Osteocyte (in vitro differentiated cells): ENCODE results near the gene UMAD1. TPM values are rescaled to one million over a fixed set of nuclear protein-coding genes. Genes with fewer than 3 reads are reported as not detected.

Experiments
- DNase-seq: peaks from one replicate; pipeline ENCODE4 v3.0.0; 2021; ENCODE audit warnings: mixed read lengths; ENCODE audit not compliant: unreplicated experiment; ENCODE audit errors: extremely low spot score
- H3K27ac Mint-ChIP-seq: one replicate; pipeline ENCODE4 v1.8.0; 2021; ENCODE audit warnings: mild to moderate bottlenecking, mixed read lengths; ENCODE audit not compliant: unreplicated experiment
- H3K27me3 Mint-ChIP-seq: one replicate; pipeline ENCODE4 v1.8.0; 2021; ENCODE audit warnings: mixed read lengths; ENCODE audit not compliant: unreplicated experiment
- H3K36me3 Mint-ChIP-seq: one replicate; pipeline ENCODE4 v1.8.0; 2021; ENCODE audit warnings: mixed read lengths; ENCODE audit not compliant: unreplicated experiment
- H3K4me1 Mint-ChIP-seq: one replicate; pipeline ENCODE4 v1.8.0; 2021; ENCODE audit warnings: mixed read lengths; ENCODE audit not compliant: unreplicated experiment
- H3K4me3 Mint-ChIP-seq: one replicate; pipeline ENCODE4 v1.8.0; 2021; ENCODE audit warnings: mild to moderate bottlenecking, moderate library complexity, mixed read lengths; ENCODE audit not compliant: unreplicated experiment
- H3K9me3 Mint-ChIP-seq: one replicate; pipeline ENCODE4 v1.8.0; 2021; ENCODE audit warnings: mixed read lengths; ENCODE audit not compliant: unreplicated experiment
- total RNA-seq: library from RNA; stranded (reverse); gene quantifications from 2 replicates; pipeline ENCODE4 v1.2.1, GENCODE V29; 2021
- TF ChIP-seq, protein P1 (sequence below): fragments of 200-600 bp; sonication (generic); IDR thresholded peaks from 2 replicates; pipeline ENCODE4 v1.5.0; 2021; ENCODE audit warnings: antibody characterized with exemption, mild to moderate bottlenecking, moderate library complexity

UMAD1 gene
- total RNA-seq, 1 donor from 2014 or later: 10.9 TPM

DNA sequence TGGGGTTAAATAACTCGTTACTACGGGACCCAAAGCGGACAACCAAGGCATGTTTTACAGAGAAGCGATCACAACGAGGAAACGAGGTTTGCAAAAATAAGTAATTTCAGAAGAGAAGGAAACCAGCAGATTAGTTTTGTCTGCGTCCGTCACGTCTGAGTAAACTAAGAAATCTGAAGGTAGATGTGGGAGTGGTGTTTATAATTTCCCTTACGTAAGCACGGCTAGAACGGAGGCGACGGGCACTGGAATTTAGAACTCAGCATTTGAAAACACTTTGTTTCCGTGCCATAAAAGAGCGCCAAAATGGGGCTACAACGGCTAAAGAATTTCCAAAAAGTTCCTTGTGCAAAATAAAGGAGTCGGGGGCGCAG is 718 bp upstream of the UMAD1 start:
- Mint-ChIP-seq H3K36me3 (peaks cover 4% of the 10 kb centered on the region), H3K4me3 (peak overlapping the region; percentile 94), H3K27ac (peak overlapping the region; percentile 96), H3K4me1 (peaks cover 19% of the 10 kb centered on the region), H3K9me3 (no peaks in the 10 kb centered on the region), H3K27me3 (no peaks in the 10 kb centered on the region)
- TF ChIP-seq, protein P1, sequence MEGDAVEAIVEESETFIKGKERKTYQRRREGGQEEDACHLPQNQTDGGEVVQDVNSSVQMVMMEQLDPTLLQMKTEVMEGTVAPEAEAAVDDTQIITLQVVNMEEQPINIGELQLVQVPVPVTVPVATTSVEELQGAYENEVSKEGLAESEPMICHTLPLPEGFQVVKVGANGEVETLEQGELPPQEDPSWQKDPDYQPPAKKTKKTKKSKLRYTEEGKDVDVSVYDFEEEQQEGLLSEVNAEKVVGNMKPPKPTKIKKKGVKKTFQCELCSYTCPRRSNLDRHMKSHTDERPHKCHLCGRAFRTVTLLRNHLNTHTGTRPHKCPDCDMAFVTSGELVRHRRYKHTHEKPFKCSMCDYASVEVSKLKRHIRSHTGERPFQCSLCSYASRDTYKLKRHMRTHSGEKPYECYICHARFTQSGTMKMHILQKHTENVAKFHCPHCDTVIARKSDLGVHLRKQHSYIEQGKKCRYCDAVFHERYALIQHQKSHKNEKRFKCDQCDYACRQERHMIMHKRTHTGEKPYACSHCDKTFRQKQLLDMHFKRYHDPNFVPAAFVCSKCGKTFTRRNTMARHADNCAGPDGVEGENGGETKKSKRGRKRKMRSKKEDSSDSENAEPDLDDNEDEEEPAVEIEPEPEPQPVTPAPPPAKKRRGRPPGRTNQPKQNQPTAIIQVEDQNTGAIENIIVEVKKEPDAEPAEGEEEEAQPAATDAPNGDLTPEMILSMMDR: no peak
- DNase-seq: no peak

DNA sequence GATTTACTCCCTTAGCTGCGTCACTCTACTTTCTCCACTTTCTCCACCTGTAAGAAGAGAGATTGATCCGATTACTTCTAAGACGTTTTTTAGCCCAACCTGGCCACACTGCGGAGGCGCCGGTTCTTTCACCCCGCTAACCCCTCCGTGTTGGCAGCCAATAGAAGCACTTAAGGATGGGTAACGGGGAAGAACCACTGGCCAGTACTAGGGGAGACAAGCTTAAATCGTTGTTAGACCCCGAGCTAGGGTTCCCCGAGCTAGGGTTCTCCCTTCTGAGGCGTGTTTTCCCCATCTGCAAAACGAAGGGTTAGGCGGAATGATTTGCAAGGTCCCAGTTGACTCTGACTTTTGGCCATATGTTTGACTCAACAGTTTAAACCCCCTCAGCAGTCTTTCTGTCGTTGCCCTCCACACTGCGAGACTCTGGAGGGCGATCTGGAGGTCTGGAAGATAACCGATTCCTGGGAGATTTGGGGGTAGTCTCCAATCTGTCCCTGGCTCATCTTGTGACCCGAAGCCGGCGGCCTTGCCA is 644 bp downstream of the UMAD1 start:
- Mint-ChIP-seq H3K27me3 (no peaks in the 10 kb centered on the region), H3K27ac (peak overlapping the region; percentile 96), H3K9me3 (no peaks in the 10 kb centered on the region), H3K4me1 (peaks cover 19% of the 10 kb centered on the region), H3K36me3 (peaks cover 9% of the 10 kb centered on the region), H3K4me3 (peak overlapping the region; percentile 94)
- TF ChIP-seq, protein P1: no peak
- no peak for DNase-seq

DNA sequence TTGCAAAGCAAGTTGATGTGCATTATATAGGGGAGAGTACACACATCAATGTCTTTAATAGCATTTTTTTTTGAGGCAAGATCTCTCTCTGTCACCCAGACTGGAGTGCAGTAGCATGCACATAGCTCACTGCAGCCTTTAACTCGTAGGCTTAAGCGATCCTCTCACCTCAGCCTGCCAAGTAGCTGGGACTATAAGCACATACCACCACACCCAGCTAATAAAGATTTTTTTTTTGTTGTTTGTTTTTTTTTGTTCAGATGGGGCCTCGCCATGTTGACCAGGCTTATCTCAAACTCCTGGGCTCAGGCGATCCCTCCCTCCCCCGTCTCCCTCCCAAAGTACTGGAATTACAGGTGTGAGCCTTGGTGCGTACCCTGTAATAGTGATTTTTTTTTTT is 1.5 kb downstream of the UMAD1 start:
- H3K4me3 Mint-ChIP-seq: peak overlapping the region; percentile 94
- H3K4me1 Mint-ChIP-seq: peaks cover 19% of the 10 kb centered on the region

DNA sequence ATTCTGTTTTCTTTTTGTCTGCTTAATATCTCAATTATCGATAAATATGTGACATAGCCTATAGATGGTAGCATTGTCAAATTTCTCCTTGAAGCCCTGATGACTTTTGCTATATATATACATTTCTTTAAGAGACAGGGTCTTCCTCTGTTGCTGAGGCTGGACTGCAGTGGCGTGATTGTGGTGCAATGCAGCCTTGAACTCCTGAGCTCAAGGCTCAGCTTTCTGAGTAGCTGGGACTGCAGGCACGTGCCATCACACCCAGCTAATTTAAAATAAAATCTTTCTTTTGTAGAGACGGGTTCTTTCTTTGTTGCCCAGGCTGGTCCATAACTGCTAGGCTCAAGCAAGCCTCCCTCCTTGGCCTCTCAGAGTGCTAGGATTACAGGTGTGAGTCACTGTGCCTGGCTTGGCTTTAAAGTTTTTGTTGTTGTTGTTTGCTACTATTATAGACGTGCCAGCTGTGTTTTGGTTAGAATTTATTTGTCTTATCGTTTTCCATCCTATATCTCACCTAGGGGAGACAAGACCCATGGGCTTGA is 7.0 kb downstream of the UMAD1 start:
- TF ChIP-seq, protein P1: no peak
- Mint-ChIP-seq H3K9me3 (no peaks in the 10 kb centered on the region), H3K27ac (no peak overlapping the region), H3K4me3 (no peak overlapping the region), H3K4me1 (peaks cover 3% of the 10 kb centered on the region), H3K36me3 (peaks cover 4% of the 10 kb centered on the region), H3K27me3 (no peaks in the 10 kb centered on the region)
- no peak for DNase-seq

More for the DNA sequence above, 1.5 kb downstream of the UMAD1 start:
- H3K9me3 Mint-ChIP-seq: no peaks in the 10 kb centered on the region
- H3K36me3 Mint-ChIP-seq: peaks cover 4% of the 10 kb centered on the region
- no peaks in the 10 kb centered on the region for H3K27me3 Mint-ChIP-seq
- H3K27ac Mint-ChIP-seq: no peak overlapping the region
- TF ChIP-seq, protein P1: no peak
- no peak for DNase-seq

DNA sequence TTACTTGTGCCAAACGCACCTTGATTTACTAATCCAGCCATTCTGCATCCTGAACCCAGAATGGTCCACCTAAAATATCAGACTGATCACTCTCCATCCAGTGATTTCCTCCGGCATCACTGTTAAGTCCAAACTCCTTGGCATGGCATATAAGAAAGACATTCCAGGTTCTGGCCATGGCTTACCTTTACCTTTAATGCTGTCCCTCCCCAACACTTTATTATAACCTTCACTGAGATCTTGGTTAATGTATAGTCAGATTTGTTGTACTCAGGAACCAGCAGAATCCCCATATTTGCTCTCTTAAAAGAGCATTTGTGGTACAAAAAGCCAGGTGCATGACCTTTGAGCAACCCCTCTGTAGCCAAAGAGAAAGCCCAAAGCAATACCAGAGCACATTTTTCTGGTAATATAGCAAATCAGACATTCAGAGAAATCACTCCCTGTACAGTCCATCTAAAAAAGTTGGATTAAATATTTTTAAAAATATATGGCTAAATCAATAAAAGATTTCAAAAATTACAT is 10.2 kb downstream of the UMAD1 start:
- TF ChIP-seq, protein P1: no peak
- peaks cover 7% of the 10 kb centered on the region for H3K4me1 Mint-ChIP-seq
- H3K27me3 Mint-ChIP-seq: no peaks in the 10 kb centered on the region
- no peak overlapping the region for H3K27ac Mint-ChIP-seq
- H3K36me3 Mint-ChIP-seq: peaks cover under 1% of the 10 kb centered on the region
- no peaks in the 10 kb centered on the region for H3K9me3 Mint-ChIP-seq
- H3K4me3 Mint-ChIP-seq: no peak overlapping the region
- DNase-seq: no peak
